NCI-H82 treated with DMSO at 0.1 percent for 48 hours (cell line): Measurements from ENCODE around the gene TM9SF1.
A peak's percentile ranks its signal among the peaks of the same experiment; 100 is the strongest.

ENCODE experiments used
- DNase-seq: peaks from one replicate; lab custom pipeline; 2025; ENCODE audit not compliant: unreplicated experiment; lab: John Stamatoyannopoulos, UW

Gene TM9SF1

DNA sequence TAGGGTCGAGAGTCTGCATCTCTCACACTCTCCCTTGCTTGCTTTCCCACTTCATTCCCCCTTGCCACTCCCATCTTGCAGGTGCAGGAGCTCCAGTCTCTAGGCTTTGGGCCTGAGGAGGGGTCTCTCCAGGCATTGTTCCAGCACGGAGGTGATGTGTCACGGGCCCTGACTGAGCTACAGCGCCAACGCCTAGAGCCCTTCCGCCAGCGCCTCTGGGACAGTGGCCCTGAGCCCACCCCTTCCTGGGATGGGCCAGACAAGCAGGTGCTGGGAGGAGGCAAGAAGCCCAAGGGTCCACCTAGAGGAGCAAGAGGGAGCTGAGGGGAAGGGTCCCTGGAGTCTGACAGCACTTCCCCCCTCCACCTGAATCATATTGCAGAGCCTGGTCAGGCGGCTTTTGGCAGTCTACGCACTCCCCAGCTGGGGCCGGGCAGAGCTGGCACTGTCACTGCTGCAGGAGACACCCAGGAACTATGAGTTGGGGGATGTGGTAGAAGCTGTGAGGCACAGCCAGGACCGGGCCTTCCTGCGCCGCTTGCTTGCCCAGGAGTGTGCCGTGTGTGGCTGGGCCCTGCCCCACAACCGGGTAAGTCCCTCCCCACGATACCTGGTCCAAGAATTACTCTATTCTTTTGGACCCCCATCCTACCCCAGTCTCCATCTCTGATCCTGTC, 43.7 kb downstream of the TM9SF1 start:
- no peak for DNase-seq

- no peak for DNase-seq
Observed at GRCh38 chr14:24150993-24151392, 44.2 kb downstream of the TM9SF1 start.

DNA sequence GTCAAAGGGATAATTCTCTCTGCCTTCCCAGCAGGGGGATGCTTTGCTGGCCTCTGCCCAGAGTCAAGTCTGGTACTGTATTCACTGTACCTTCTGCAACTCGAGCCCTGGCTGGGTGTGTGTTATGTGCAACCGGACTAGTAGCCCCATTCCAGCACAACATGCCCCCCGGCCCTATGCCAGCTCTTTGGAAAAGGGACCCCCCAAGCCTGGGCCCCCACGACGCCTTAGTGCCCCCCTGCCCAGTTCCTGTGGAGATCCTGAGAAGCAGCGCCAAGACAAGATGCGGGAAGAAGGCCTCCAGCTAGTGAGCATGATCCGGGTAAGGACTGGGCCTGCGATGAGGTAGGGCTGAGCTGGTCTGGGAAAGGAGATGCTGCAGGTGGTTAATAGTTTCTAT, 44.7 kb downstream of the TM9SF1 start:
- no peak for DNase-seq

DNA sequence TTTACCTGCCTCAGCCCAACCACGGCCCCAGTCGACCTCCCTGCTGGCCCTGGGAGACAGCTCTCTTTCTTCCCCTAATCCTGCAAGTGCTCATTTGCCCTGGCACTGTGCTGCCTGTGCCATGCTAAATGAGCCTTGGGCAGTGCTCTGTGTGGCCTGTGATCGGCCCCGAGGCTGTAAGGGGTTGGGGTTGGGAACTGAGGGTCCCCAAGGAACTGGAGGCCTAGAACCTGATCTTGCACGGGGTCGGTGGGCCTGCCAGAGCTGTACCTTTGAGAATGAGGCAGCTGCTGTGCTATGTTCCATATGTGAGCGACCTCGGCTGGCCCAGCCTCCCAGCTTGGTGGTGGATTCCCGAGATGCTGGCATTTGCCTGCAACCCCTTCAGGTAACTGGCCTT, 45.2 kb downstream of the TM9SF1 start:
- no peak for DNase-seq

DNA sequence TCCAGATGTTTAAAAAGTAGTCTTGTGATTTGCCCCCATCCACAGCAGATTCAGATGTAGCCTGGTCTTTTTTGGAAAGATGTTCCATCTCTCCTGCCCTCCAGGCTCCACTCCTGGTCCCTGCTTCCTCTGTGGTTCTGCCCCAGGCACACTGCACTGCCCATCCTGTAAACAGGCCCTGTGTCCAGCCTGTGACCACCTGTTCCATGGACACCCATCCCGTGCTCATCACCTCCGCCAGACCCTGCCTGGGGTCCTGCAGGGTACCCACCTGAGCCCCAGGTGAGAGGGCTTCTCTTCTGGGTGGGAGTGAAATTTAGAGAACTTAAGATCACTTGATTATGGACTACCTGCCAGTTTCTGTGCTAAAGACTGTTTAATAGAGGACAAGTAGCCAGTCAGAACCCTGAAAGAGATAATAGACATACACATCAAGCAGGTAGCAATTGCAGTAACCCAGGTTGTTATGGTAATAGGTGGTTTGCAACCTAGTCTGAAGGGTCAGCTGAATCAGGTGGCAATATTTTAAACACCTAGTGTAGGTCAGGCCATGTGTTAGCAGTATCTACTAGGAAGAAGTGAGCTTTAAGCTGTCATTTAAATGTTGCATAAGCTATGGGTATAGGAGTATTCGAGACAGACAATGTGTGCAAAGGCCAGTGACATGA, 45.8 kb downstream of the TM9SF1 start:
- no peak for DNase-seq

DNA sequence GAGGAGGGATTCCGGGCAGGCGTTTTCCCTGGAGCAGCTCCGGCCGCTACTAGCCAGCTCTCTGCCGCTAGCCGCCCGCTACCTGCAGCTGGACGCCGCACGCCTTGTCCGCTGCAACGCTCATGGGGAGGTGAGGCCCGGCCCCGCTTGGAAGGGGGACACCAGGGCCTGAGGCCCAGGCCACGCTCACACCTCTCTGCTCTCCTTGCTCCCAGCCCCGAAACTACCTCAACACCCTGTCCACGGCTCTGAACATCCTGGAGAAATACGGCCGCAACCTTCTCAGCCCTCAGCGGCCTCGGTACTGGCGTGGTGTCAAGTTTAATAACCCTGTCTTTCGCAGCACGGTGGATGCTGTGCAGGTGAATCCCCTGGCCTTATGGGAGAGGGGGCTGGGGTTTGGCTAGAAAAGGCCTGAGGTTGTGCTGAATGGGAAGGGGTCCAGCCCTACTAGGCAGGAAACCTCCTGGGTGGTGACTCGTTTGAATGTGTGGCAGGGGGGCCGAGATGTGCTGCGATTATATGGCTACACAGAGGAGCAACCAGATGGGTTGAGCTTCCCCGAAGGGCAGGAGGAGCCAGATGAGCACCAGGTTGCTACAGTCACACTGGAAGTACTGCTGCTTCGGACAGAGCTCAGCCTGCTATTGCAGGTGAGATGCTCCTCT, 47.3 kb downstream of the TM9SF1 start:
- no peak for DNase-seq

DNA sequence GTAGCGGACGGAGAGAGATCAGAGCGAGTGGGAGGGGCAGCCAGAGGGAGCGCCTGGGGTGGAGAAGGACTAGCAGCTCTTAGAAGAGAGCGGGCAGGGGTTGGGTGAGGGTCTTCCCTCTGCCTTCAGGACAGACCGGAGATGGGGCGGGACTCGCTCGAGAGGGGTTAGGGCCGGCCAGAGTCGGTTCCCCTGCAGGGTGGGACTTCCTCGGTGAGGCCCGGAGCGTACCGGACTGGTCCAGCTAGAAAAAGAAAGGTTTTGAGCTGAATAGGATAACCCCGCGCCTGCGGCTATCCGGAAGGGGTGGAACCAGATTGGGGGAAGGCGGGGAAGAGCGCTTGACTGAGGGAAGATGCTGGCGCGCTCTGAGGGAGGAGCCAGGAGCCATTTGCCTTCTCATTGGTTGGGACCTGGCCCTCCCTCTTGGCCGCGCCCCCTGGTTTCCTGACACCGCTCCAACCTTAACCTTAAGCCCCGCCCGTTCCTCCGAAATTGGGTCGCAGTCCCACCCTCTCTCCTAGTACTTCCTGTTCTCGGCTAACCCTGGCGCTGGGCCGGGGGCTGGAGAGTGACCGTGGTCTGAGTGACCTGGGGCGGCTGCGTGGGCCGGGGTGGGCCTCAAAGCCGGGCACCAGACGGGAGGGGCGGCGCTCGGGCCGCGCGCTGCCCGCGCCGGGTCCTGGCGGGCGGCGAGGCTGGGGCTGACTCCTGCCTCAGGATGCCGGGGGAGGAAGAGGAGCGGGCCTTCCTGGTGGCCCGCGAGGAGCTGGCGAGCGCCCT, 48.1 kb downstream of the TM9SF1 start, which contains the start of gene RNF31:
RNF31 (plus strand) TSS at position 521 of the 783 bp plus-strand sequence; CDS start at position 722, 201 bp downstream.
- peak; percentile 94 for DNase-seq

GRCh38 chr14:24146453-24146977, 48.7 kb downstream of the TM9SF1 start, which contains the start of gene PSME2:
TSS of gene PSME2 (minus strand) at chr14:24146610. CDS start at chr14:24146581, 29 bp downstream.
- peak; percentile 88 for DNase-seq

DNA sequence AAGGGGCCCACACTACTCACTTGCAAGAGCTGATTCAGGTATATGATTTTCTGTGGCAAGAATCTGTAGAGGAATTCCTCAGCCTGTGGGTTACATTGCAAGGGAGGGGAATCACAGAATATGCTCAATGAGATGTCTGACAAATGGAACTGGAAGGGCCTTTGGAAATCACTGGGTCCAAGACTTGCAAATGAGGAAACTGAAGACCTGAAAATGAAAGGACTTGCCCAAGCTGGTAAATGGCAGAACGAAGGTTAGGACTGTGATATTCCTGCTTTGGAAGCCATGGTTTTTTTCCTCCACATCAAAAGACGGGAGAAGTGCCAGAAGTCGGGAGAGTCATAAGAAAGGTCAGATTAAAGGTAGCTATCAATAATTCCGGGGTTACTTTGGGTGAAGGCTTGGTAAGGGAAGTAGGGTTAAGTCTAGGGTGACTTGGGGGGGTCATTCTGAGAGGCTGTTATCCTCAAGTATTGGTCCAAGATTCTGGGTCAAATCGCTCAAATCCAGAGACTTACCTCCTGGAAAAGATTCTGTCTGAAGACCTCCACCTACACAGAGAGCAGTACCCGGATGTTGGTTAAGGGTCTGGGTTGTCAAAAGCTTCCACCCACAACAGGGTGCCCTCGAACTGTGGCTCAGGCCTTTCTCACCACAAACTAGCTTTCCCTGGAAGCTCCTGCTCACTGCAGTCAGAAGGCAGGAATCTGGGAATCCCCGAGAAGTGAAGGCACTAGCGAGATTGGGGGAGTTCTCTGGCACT, 49.4 kb downstream of the TM9SF1 start:
- DNase-seq, result no peak

GRCh38 chr14:24145219-24145618, 50.0 kb downstream of the TM9SF1 start:
- DNase-seq, result no peak

DNA sequence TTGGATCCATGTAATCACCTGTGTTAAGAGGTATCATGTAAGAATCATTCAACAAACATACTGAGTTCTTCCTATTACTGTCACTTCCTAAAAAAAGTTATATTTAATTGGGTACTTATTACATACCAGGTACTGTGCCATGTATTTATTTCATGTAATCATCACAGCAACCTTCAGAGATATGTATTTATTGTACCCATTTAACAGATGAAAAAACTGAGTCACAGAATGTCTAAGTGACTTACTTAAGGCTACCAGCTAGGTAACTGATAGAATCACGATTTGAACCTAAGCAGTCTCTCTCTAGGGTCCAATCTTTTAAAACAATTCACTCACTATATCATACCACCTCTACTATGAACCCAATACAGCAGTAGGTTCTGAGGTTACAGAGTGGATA, 50.8 kb downstream of the TM9SF1 start:
- no peak for DNase-seq

- no peak for DNase-seq
Observed at GRCh38 chr14:24143511-24143910, 51.7 kb downstream of the TM9SF1 start.

GRCh38 chr14:24141097-24141880, 54.0 kb downstream of the TM9SF1 start, which contains the start of gene EMC9:
TSS of gene EMC9 (minus strand) at chr14:24141591. CDS start at chr14:24141304, 287 bp downstream.
- peak; percentile 96 for DNase-seq

- no peak for DNase-seq
Observed at GRCh38 chr14:24139272-24139934, 55.8 kb downstream of the TM9SF1 start.
